Gastrocnemius medialis (tissue), 4 donors: Measurements from ENCODE around the gene BEND6. TPM values are rescaled to one million over a fixed set of nuclear protein-coding genes. Genes with fewer than 3 reads are reported as not detected.

Experiments
- ATAC-seq, 2 donors: fragments of 150-250 bp; one replicate each; pipeline ENCODE4 v1.9.1; 2016
- DNase-seq, 2 donors: peaks; one replicate each; pipeline ENCODE4 v3.0.0-alpha.2; 2019
- H3K27ac ChIP-seq, 4 donors: fragments of 200-600 bp; sonication (generic); 1 replicate in 1 of 4; 2 replicates in 3 of 4; pipeline ENCODE4 v1.5.1; 2016 to 2018; ENCODE audit warnings: mild to moderate bottlenecking in 2 of 4, moderate library complexity in 1 of 4
- H3K27me3 ChIP-seq, 3 donors: fragments of 200-600 bp; sonication (generic) in 2 of 3; 1 replicate in 1 of 3; 2 replicates in 2 of 3; pipeline versions ENCODE4 v1.5.1 to v1.6.0; 2016 to 2019; ENCODE audit warnings: mild to moderate bottlenecking in 1 of 3, moderate library complexity in 1 of 3
- H3K36me3 ChIP-seq, 2 donors: fragments of 200-600 bp; sonication (generic) in 1 of 2; one replicate each; pipeline ENCODE4 v1.5.1; 2017 to 2018
- H3K4me1 ChIP-seq, 2 donors: fragments of 200-600 bp; sonication (generic) in 1 of 2; one replicate each; pipeline ENCODE4 v1.5.1; 2016 to 2017; ENCODE audit warnings: mild to moderate bottlenecking in 2 of 2
- H3K4me3 ChIP-seq, 4 donors: fragments of 200-600 bp; sonication (generic) in 3 of 4; 1 replicate in 1 of 4; 2 replicates in 3 of 4; pipeline ENCODE4 v1.5.1; 2016 to 2019; ENCODE audit warnings: mild to moderate bottlenecking in 2 of 4
- H3K9me3 ChIP-seq, 3 donors: fragments of 200-600 bp; sonication (generic) in 2 of 3; 1 replicate in 1 of 3; 2 replicates in 2 of 3; pipeline ENCODE4 v1.5.1; 2016 to 2019
- CTCF ChIP-seq, 5 experiments: fragments of 450-650 bp in 3 of 5; fragments of 200-600 bp in 2 of 5; sonication (generic) in 2 of 5; IDR thresholded peaks in 4 of 5; conservative IDR thresholded peaks in 1 of 5; 1 replicate in 4 of 5; 2 replicates in 1 of 5; pipeline ENCODE4 v1.5.1; 2016 to 2019; ENCODE audit warnings: antibody characterized with exemption in 5 of 5, mild to moderate bottlenecking in 3 of 5, moderate library complexity in 3 of 5
- POLR2A ChIP-seq, 2 donors: fragments of 450-650 bp; IDR thresholded peaks; one replicate each; pipeline ENCODE4 v1.6.1; 2017; ENCODE audit warnings: antibody characterized with exemption in 2 of 2, mild to moderate bottlenecking in 2 of 2, moderate library complexity in 2 of 2
- in situ Hi-C, 4 donors: fragments of 200-750 bp; cut with MboI; loops; one replicate each; pipeline versions ENCODE4 v1.15.0 to v1.8.0; 2017; ENCODE audit warnings: low sequenced_read_pairs in 4 of 4
- intact Hi-C: fragments of 100-400 bp; cut with DNase I; formaldehyde crosslinking; loops from one replicate; pipeline ENCODE4 v1.15.1; 2023; ENCODE audit warnings: low total_unique reads
- total RNA-seq, 4 donors: library from RNA; depleted of rRNA; stranded (reverse); fragments of >200 nt; gene quantifications; one replicate each; pipeline versions ENCODE4 v1.1.0 to v1.2.3, GENCODE V29; 2016

Gene BEND6
- total RNA-seq, 4 donors from 2014 or later: 0.15 to 0.97 (median 0.56) TPM

GRCh38 chr6:56963043-56963442, 8.1 kb downstream of the BEND6 start:
- no peaks in the 10 kb centered on the region for H3K27me3 ChIP-seq
- no peak overlapping the region for H3K27ac ChIP-seq
- in situ Hi-C loops: no loop called here
- no peak for TF ChIP-seq CTCF (IDR thresholded peaks at IDR 0.05 in 4 of 5, conservative IDR thresholded peaks at IDR 0.05 in 1 of 5)
- no peak for TF ChIP-seq POLR2A (IDR thresholded peaks at IDR 0.05)
- ATAC-seq (no peak), DNase-seq (no peak)
- H3K36me3 ChIP-seq: no peaks in the 10 kb centered on the region
- no peak overlapping the region for H3K4me3 ChIP-seq
- no peaks in the 10 kb centered on the region for H3K9me3 ChIP-seq
- H3K4me1 ChIP-seq: no peaks in the 10 kb centered on the region
- intact Hi-C loops: no loop called here

- ATAC-seq (no peak), DNase-seq (no peak)
- Histone ChIP-seq H3K27me3 (no peaks in the 10 kb centered on the region), H3K36me3 (no peaks in the 10 kb centered on the region), H3K9me3 (no peaks in the 10 kb centered on the region), H3K4me3 (no peak overlapping the region), H3K27ac (no peak overlapping the region), H3K4me1 (no peaks in the 10 kb centered on the region)
- intact Hi-C loops (no loop called here), in situ Hi-C loops (no loop called here)
- TF ChIP-seq CTCF (IDR thresholded peaks at IDR 0.05 in 4 of 5, conservative IDR thresholded peaks at IDR 0.05 in 1 of 5) (no peak), POLR2A (IDR thresholded peaks at IDR 0.05) (no peak)
Observed at GRCh38 chr6:56963793-56964192, 8.9 kb downstream of the BEND6 start.

GRCh38 chr6:56965126-56965525, 10.2 kb downstream of the BEND6 start:
- Histone ChIP-seq H3K27me3 (no peaks in the 10 kb centered on the region), H3K4me1 (no peaks in the 10 kb centered on the region), H3K4me3 (no peak overlapping the region), H3K36me3 (no peaks in the 10 kb centered on the region), H3K27ac (no peak overlapping the region), H3K9me3 (no peaks in the 10 kb centered on the region)
- intact Hi-C loops (no loop called here), in situ Hi-C loops (no loop called here)
- ATAC-seq (no peak), DNase-seq (no peak)
- no peak for TF ChIP-seq POLR2A (IDR thresholded peaks at IDR 0.05)
- TF ChIP-seq CTCF (IDR thresholded peaks at IDR 0.05 in 4 of 5, conservative IDR thresholded peaks at IDR 0.05 in 1 of 5): no peak

- DNase-seq (no peak), ATAC-seq (no peak)
Observed at GRCh38 chr6:56970849-56971248, 15.9 kb downstream of the BEND6 start.

More at GRCh38 chr6:56970849-56971248, 15.9 kb downstream of the BEND6 start:
- no peak overlapping the region for H3K4me3 ChIP-seq
- intact Hi-C loops (no loop called here), in situ Hi-C loops (no loop called here)
- H3K4me1 ChIP-seq: no peaks in the 10 kb centered on the region
- H3K27ac ChIP-seq: no peak overlapping the region
- H3K9me3 ChIP-seq: no peaks in the 10 kb centered on the region
- H3K27me3 ChIP-seq: no peaks in the 10 kb centered on the region
- TF ChIP-seq POLR2A (IDR thresholded peaks at IDR 0.05) (no peak), CTCF (IDR thresholded peaks at IDR 0.05 in 4 of 5, conservative IDR thresholded peaks at IDR 0.05 in 1 of 5) (no peak)
- H3K36me3 ChIP-seq: no peaks in the 10 kb centered on the region
